ENCODE measurements around the gene PRDM16. TPM values are rescaled to one million over a fixed set of nuclear protein-coding genes. Genes with fewer than 3 reads are reported as not detected.

Gene PRDM16
- total and polyA plus RNA-seq, 2 experiments from 2014 or later = 0.14 to 0.16 TPM

DNA sequence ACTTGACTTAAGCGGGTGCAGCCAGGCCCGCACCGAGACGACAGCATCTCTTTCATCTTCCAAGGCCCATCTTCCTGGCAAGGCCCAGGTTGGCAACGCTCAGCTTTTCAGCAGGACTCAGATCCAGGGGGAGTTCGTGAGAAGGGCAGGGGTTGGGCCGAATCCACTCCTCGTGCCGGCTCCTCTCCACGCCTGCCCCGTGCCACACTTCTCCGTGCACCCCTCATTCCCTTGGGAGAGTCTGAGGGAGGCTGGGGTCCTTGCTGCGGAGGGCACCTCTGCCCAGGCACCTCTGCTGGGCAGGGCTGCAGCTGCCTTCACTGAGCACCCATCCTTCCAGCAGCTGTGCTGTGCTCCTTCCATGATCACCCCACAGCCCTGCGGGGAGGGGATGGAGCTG is 22.3 kb downstream of the PRDM16 start:
- Histone ChIP-seq H3K36me3 (ENCODE audit: insufficient read depth) (no peaks in the 10 kb centered on the region), H3F3A (replicated peaks; ENCODE audit: low read depth) (no peaks in the 10 kb centered on the region), H3K27ac (ENCODE audit: low read depth) (no peak overlapping the region), H3K9me2 (ENCODE audit: insufficient read depth) (no peaks in the 10 kb centered on the region), H3K27me3 (ENCODE audit: insufficient read depth) (no peaks in the 10 kb centered on the region), H4K20me1 (replicated peaks; ENCODE audit: insufficient read depth) (no peaks in the 10 kb centered on the region), H3K4me1 (ENCODE audit: insufficient read depth) (no peaks in the 10 kb centered on the region), H3K79me2 (replicated peaks; ENCODE audit: insufficient read depth) (no peaks in the 10 kb centered on the region), H3K4me3 (no peak overlapping the region), H2AFZ (no peak overlapping the region), H3K4me2 (no peak overlapping the region)
- no peak overlapping the region for H3K27ac Mint-ChIP-seq
- H3K27me3 Mint-ChIP-seq (ENCODE audit: insufficient read depth, low read depth, poor library complexity) = peaks cover 1% of the 10 kb centered on the region
- H3K36me3 Mint-ChIP-seq (ENCODE audit: low read depth) = no peaks in the 10 kb centered on the region
- peaks cover 4% of the 10 kb centered on the region; the same call in 1 of the 3 replicates for H3K9me3 Mint-ChIP-seq
- H3K4me3 Mint-ChIP-seq = no peak overlapping the region
- H3K4me1 Mint-ChIP-seq = peaks cover 3% of the 10 kb centered on the region; the same call in 1 of the 3 replicates
- ATAC-seq (no peak), DNase-seq (ENCODE audit: low spot score) (no peak)
- no peak for TF ChIP-seq EZH2phosphoT487 (IDR thresholded peaks at IDR 0.05; ENCODE audit: unreplicated experiment)
- TF ChIP-seq, protein P1, sequence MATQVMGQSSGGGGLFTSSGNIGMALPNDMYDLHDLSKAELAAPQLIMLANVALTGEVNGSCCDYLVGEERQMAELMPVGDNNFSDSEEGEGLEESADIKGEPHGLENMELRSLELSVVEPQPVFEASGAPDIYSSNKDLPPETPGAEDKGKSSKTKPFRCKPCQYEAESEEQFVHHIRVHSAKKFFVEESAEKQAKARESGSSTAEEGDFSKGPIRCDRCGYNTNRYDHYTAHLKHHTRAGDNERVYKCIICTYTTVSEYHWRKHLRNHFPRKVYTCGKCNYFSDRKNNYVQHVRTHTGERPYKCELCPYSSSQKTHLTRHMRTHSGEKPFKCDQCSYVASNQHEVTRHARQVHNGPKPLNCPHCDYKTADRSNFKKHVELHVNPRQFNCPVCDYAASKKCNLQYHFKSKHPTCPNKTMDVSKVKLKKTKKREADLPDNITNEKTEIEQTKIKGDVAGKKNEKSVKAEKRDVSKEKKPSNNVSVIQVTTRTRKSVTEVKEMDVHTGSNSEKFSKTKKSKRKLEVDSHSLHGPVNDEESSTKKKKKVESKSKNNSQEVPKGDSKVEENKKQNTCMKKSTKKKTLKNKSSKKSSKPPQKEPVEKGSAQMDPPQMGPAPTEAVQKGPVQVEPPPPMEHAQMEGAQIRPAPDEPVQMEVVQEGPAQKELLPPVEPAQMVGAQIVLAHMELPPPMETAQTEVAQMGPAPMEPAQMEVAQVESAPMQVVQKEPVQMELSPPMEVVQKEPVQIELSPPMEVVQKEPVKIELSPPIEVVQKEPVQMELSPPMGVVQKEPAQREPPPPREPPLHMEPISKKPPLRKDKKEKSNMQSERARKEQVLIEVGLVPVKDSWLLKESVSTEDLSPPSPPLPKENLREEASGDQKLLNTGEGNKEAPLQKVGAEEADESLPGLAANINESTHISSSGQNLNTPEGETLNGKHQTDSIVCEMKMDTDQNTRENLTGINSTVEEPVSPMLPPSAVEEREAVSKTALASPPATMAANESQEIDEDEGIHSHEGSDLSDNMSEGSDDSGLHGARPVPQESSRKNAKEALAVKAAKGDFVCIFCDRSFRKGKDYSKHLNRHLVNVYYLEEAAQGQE (IDR thresholded peaks at IDR 0.05; ENCODE audit: unreplicated experiment) = no peak
- no peak for TF ChIP-seq POLR2AphosphoS5 (IDR thresholded peaks at IDR 0.05; ENCODE audit: low read depth)
- TF ChIP-seq STAT1 (IDR thresholded peaks at IDR 0.05; ENCODE audit: unreplicated experiment) = no peak
- no peak for TF ChIP-seq ZNF331 (CRISPR knock-in tag; IDR thresholded peaks at IDR 0.05; ENCODE audit: low read depth)
- TF ChIP-seq EZH2 (IDR thresholded peaks at IDR 0.05; ENCODE audit: low read depth, unreplicated experiment) = no peak
- TF ChIP-seq NANOG (IDR thresholded peaks at IDR 0.05; ENCODE audit: borderline replicate concordance) = no peak
- TF ChIP-seq CTCF (conservative IDR thresholded peaks at IDR 0.05; ENCODE audit: low read depth in 2 of 2) = no peak
- TF ChIP-seq CREB1 (CRISPR knock-in tag; IDR thresholded peaks at IDR 0.05; ENCODE audit: low read depth) = no peak
- no peak for TF ChIP-seq JUNB (IDR thresholded peaks at IDR 0.05; ENCODE audit: unreplicated experiment)
- TF ChIP-seq ZNF114 (CRISPR knock-in tag; IDR thresholded peaks at IDR 0.05) = no peak
- TF ChIP-seq, protein P2, sequence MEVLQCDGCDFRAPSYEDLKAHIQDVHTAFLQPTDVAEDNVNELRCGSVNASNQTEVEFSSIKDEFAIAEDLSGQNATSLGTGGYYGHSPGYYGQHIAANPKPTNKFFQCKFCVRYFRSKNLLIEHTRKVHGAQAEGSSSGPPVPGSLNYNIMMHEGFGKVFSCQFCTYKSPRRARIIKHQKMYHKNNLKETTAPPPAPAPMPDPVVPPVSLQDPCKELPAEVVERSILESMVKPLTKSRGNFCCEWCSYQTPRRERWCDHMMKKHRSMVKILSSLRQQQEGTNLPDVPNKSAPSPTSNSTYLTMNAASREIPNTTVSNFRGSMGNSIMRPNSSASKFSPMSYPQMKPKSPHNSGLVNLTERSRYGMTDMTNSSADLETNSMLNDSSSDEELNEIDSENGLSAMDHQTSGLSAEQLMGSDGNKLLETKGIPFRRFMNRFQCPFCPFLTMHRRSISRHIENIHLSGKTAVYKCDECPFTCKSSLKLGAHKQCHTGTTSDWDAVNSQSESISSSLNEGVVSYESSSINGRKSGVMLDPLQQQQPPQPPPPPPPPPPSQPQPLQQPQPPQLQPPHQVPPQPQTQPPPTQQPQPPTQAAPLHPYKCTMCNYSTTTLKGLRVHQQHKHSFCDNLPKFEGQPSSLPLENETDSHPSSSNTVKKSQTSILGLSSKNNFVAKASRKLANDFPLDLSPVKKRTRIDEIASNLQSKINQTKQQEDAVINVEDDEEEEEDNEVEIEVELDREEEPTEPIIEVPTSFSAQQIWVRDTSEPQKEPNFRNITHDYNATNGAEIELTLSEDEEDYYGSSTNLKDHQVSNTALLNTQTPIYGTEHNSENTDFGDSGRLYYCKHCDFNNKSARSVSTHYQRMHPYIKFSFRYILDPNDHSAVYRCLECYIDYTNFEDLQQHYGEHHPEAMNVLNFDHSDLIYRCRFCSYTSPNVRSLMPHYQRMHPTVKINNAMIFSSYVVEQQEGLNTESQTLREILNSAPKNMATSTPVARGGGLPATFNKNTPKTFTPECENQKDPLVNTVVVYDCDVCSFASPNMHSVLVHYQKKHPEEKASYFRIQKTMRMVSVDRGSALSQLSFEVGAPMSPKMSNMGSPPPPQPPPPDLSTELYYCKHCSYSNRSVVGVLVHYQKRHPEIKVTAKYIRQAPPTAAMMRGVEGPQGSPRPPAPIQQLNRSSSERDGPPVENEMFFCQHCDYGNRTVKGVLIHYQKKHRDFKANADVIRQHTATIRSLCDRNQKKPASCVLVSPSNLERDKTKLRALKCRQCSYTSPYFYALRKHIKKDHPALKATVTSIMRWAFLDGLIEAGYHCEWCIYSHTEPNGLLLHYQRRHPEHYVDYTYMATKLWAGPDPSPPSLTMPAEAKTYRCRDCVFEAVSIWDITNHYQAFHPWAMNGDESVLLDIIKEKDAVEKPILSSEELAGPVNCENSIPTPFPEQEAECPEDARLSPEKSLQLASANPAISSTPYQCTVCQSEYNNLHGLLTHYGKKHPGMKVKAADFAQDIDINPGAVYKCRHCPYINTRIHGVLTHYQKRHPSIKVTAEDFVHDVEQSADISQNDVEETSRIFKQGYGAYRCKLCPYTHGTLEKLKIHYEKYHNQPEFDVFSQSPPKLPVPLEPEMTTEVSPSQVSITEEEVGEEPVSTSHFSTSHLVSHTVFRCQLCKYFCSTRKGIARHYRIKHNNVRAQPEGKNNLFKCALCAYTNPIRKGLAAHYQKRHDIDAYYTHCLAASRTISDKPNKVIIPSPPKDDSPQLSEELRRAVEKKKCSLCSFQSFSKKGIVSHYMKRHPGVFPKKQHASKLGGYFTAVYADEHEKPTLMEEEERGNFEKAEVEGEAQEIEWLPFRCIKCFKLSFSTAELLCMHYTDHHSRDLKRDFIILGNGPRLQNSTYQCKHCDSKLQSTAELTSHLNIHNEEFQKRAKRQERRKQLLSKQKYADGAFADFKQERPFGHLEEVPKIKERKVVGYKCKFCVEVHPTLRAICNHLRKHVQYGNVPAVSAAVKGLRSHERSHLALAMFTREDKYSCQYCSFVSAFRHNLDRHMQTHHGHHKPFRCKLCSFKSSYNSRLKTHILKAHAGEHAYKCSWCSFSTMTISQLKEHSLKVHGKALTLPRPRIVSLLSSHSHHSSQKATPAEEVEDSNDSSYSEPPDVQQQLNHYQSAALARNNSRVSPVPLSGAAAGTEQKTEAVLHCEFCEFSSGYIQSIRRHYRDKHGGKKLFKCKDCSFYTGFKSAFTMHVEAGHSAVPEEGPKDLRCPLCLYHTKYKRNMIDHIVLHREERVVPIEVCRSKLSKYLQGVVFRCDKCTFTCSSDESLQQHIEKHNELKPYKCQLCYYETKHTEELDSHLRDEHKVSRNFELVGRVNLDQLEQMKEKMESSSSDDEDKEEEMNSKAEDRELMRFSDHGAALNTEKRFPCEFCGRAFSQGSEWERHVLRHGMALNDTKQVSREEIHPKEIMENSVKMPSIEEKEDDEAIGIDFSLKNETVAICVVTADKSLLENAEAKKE (CRISPR knock-in tag; IDR thresholded peaks at IDR 0.05) = no peak
- TF ChIP-seq, protein P3, sequence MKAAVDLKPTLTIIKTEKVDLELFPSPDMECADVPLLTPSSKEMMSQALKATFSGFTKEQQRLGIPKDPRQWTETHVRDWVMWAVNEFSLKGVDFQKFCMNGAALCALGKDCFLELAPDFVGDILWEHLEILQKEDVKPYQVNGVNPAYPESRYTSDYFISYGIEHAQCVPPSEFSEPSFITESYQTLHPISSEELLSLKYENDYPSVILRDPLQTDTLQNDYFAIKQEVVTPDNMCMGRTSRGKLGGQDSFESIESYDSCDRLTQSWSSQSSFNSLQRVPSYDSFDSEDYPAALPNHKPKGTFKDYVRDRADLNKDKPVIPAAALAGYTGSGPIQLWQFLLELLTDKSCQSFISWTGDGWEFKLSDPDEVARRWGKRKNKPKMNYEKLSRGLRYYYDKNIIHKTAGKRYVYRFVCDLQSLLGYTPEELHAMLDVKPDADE (IDR thresholded peaks at IDR 0.05) = no peak

Data from GM23338 (cell line).